Neural cell (in vitro differentiated cells): ENCODE measurements around the gene LCORL. TPM values are rescaled to one million over a fixed set of nuclear protein-coding genes. Genes with fewer than 3 reads are reported as not detected.
"Not testable (repeated sequence)": the region's sequence is repeated elsewhere in the genome, so short reads cannot be mapped to it uniquely, and the experiment has no call there.

Source experiments
- H2AFZ ChIP-seq: fragments of 200-600, 300-800 bp; sonication (generic), shearing (Covaris generic); 2 replicates; pipeline ENCODE4 v1.6.0; 2014; ENCODE audit warnings: low read depth, mild to moderate bottlenecking, antibody characterized with exemption, low read length, moderate library complexity
- H3F3A ChIP-seq: fragments of 200-600 bp; shearing (Covaris generic); 2 replicates; pipeline ENCODE4 v1.6.1; 2016; ENCODE audit warnings: mild to moderate bottlenecking, moderate library complexity, mixed read lengths, antibody characterized with exemption, low read length; ENCODE audit not compliant: insufficient read depth, poor library complexity, severe bottlenecking
- H3K27ac ChIP-seq: fragments of 200-600, 300-800 bp; sonication (generic), shearing (Covaris generic); 2 replicates; pipeline ENCODE4 v1.5.1; 2014; ENCODE audit warnings: mild to moderate bottlenecking, low read length, moderate library complexity
- H3K27me3 ChIP-seq: fragments of 300-800, 200-600 bp; sonication (generic), shearing (Covaris generic); 2 replicates; pipeline ENCODE4 v1.6.0; 2014; ENCODE audit warnings: mild to moderate bottlenecking, low read depth, low read length, moderate library complexity; ENCODE audit not compliant: insufficient read depth
- H3K36me3 ChIP-seq: fragments of 300-800, 200-600 bp; sonication (generic), shearing (Covaris generic); 2 replicates; pipeline ENCODE4 v1.5.1; 2014; ENCODE audit warnings: mild to moderate bottlenecking, antibody characterized with exemption, low read length, moderate library complexity; ENCODE audit not compliant: insufficient read depth
- H3K4me2 ChIP-seq: fragments of 300-800, 200-600 bp; sonication (generic), shearing (Covaris generic); 2 replicates; pipeline ENCODE4 v1.6.0; 2014; ENCODE audit warnings: mild to moderate bottlenecking, low read length
- H3K4me3 ChIP-seq: fragments of 300-800, 200-600 bp; sonication (generic), shearing (Covaris generic); 2 replicates; pipeline ENCODE4 v1.5.1; 2014; ENCODE audit warnings: mild to moderate bottlenecking, low read length, moderate library complexity
- H3K79me2 ChIP-seq: fragments of 200-600 bp; shearing (Covaris generic); replicated peaks from 2 replicates; pipeline ENCODE4 v1.6.0; 2014; ENCODE audit warnings: mild to moderate bottlenecking, low read length, moderate library complexity; ENCODE audit not compliant: insufficient read depth
- H3K9ac ChIP-seq: fragments of 300-800, 200-600 bp; sonication (generic), shearing (Covaris generic); 2 replicates; pipeline ENCODE4 v1.6.1; 2016; ENCODE audit warnings: mild to moderate bottlenecking, low read length, mixed read lengths
- H3K9me2 ChIP-seq: fragments of 200-600 bp; shearing (Covaris generic); 2 replicates; pipeline ENCODE4 v1.6.1; 2016; ENCODE audit warnings: mild to moderate bottlenecking, low read length, mixed read lengths; ENCODE audit not compliant: insufficient read depth
- H3K9me3 ChIP-seq: fragments of 200-600, 300-800 bp; sonication (generic), shearing (Covaris generic); 2 replicates; pipeline ENCODE4 v1.6.1; 2016; ENCODE audit warnings: mild to moderate bottlenecking, mixed run types, low read length, moderate library complexity, mixed read lengths
- H4K20me1 ChIP-seq: fragments of 200-600 bp; shearing (Covaris generic); 2 replicates; pipeline ENCODE4 v1.6.1; 2016; ENCODE audit warnings: mild to moderate bottlenecking, mixed run types; ENCODE audit not compliant: insufficient read depth
- CTCF ChIP-seq: fragments of 450-650 bp; IDR thresholded peaks from 2 replicates; pipeline ENCODE4 v1.5.1; 2014; ENCODE audit warnings: antibody characterized with exemption, mild to moderate bottlenecking, moderate library complexity; ENCODE audit not compliant: poor library complexity, severe bottlenecking
- EP300 ChIP-seq: fragments of 450-650 bp; conservative IDR thresholded peaks from 2 replicates; pipeline ENCODE4 v1.6.1; 2014; ENCODE audit warnings: antibody characterized with exemption, mild to moderate bottlenecking, moderate library complexity; ENCODE audit not compliant: poor library complexity, severe bottlenecking
- EZH2 ChIP-seq: fragments of 200-600, 300-800 bp; shearing (Covaris generic), sonication (generic); IDR thresholded peaks from 2 replicates; pipeline ENCODE4 v1.6.1; 2014; ENCODE audit warnings: antibody characterized with exemption, low read length, borderline replicate concordance, mild to moderate bottlenecking; ENCODE audit not compliant: insufficient read depth, poor library complexity, severe bottlenecking
- MXI1 ChIP-seq: fragments of 450-650 bp; conservative IDR thresholded peaks from 2 replicates; pipeline ENCODE4 v1.6.1; 2014; ENCODE audit warnings: antibody characterized with exemption, mild to moderate bottlenecking; ENCODE audit not compliant: poor library complexity, severe bottlenecking
- POLR2AphosphoS5 ChIP-seq: IDR thresholded peaks from 2 replicates; pipeline ENCODE4 v1.6.1; 2012
- RAD21 ChIP-seq: fragments of 450-650 bp; conservative IDR thresholded peaks from 2 replicates; pipeline ENCODE4 v1.6.1; 2014; ENCODE audit warnings: antibody characterized with exemption, mild to moderate bottlenecking, moderate library complexity
- REST ChIP-seq: IDR thresholded peaks from 2 replicates; pipeline ENCODE4 v1.6.1; 2012; ENCODE audit warnings: borderline replicate concordance
- SMC3 ChIP-seq: fragments of 450-650 bp; conservative IDR thresholded peaks from 2 replicates; pipeline ENCODE4 v1.6.1; 2014; ENCODE audit warnings: antibody characterized with exemption, mild to moderate bottlenecking, moderate library complexity; ENCODE audit not compliant: poor library complexity
- TAF1 ChIP-seq: IDR thresholded peaks from 2 replicates; pipeline ENCODE4 v1.6.1; 2012; ENCODE audit warnings: low read depth
- polyA plus RNA-seq: library from polyadenylated mRNA; depleted of rRNA; stranded (reverse); fragments of >200 nt; gene quantifications from 2 replicates; pipeline ENCODE4 v1.2.3, GENCODE V29; 2014

Gene LCORL
- polyA plus RNA-seq, 1 donor from 2014 or later = 49.0 TPM

GRCh38 chr4:17865866-17866363 lies 155.6 kb downstream of the LCORL start:
- no peaks in the 10 kb centered on the region for H3K79me2 ChIP-seq

GRCh38 chr4:17861906-17862305 lies 159.6 kb downstream of the LCORL start:
- not testable (repeated sequence) for H3K4me3 ChIP-seq, H3K9me2 ChIP-seq, H3K79me2 ChIP-seq, H3K27me3 ChIP-seq, H3K9me3 ChIP-seq, H3K9ac ChIP-seq, H3K4me2 ChIP-seq, H2AFZ ChIP-seq, H3K27ac ChIP-seq, H4K20me1 ChIP-seq, H3F3A ChIP-seq
- H3K36me3 ChIP-seq = peaks cover 10% of the 10 kb centered on the region

More at GRCh38 chr4:17865866-17866363, 155.6 kb downstream of the LCORL start:
- peaks cover 10% of the 10 kb centered on the region for H3K36me3 ChIP-seq
- no peak overlapping the region for H3K27ac ChIP-seq
- H4K20me1 ChIP-seq = no peaks in the 10 kb centered on the region
- no peaks in the 10 kb centered on the region for H3F3A ChIP-seq
- no peak overlapping the region for H3K4me3 ChIP-seq
- H3K27me3 ChIP-seq = no peaks in the 10 kb centered on the region
- TF ChIP-seq EP300 = no peak
- no peak for TF ChIP-seq SMC3
- no peak for TF ChIP-seq POLR2AphosphoS5
- TF ChIP-seq MXI1 = no peak
- TF ChIP-seq TAF1 = no peak
- TF ChIP-seq EZH2 = no peak
- TF ChIP-seq REST = no peak
- TF ChIP-seq RAD21 = no peak
- no peak for TF ChIP-seq CTCF
- no peak overlapping the region for H3K4me2 ChIP-seq
- H3K9me3 ChIP-seq = no peaks in the 10 kb centered on the region
- H3K9ac ChIP-seq = no peak overlapping the region
- H3K9me2 ChIP-seq = no peaks in the 10 kb centered on the region
- H2AFZ ChIP-seq = no peak overlapping the region
